Adipocyte (in vitro differentiated cells): ENCODE data around the gene GSTP1.

Experiments used
- DNase-seq: peaks from one replicate; pipeline ENCODE4 v3.0.0-alpha.2; 2015; ENCODE audit warnings: low read depth
- H3K27me3 ChIP-seq: replicated peaks from 2 replicates; pipeline ENCODE4 v1.7.0; 2013; ENCODE audit warnings: mild to moderate bottlenecking, low read length, moderate library complexity; ENCODE audit not compliant: control insufficient read depth, insufficient read depth
- H3K36me3 ChIP-seq: 2 replicates; pipeline ENCODE4 v1.7.0; 2013; ENCODE audit warnings: low read length, mild to moderate bottlenecking, moderate library complexity; ENCODE audit not compliant: control insufficient read depth, insufficient read depth, severe bottlenecking
- H3K4me1 ChIP-seq: 2 replicates; pipeline ENCODE4 v1.7.0; 2013; ENCODE audit warnings: mild to moderate bottlenecking, low read length, moderate library complexity; ENCODE audit not compliant: control insufficient read depth, insufficient read depth
- H3K4me3 ChIP-seq: 2 replicates; pipeline ENCODE4 v1.7.0; 2013; ENCODE audit warnings: mild to moderate bottlenecking, low read length, moderate library complexity
- H3K9ac ChIP-seq: 2 replicates; pipeline ENCODE4 v1.7.0; 2013; ENCODE audit warnings: mild to moderate bottlenecking, low read length, moderate library complexity
- H3K9me3 ChIP-seq: 2 replicates; pipeline ENCODE4 v1.7.0; 2013; ENCODE audit warnings: mild to moderate bottlenecking, low read length, moderate library complexity; ENCODE audit not compliant: control insufficient read depth

GSTP1 gene

GRCh38 chr11:67610302-67610868 is 26.8 kb downstream of the GSTP1 start:
- Histone ChIP-seq H3K9me3 (no peaks in the 10 kb centered on the region), H3K4me1 (peaks cover 23% of the 10 kb centered on the region), H3K9ac (no peak overlapping the region), H3K4me3 (no peak overlapping the region), H3K36me3 (peaks cover 44% of the 10 kb centered on the region), H3K27me3 (peaks cover 6% of the 10 kb centered on the region)
- DNase-seq: no peak

GRCh38 chr11:67611165-67611564 is 27.6 kb downstream of the GSTP1 start:
- H3K36me3 ChIP-seq: peaks cover 44% of the 10 kb centered on the region
- no peak overlapping the region for H3K4me3 ChIP-seq
- H3K9ac ChIP-seq: no peak overlapping the region
- no peak for DNase-seq
- no peaks in the 10 kb centered on the region for H3K9me3 ChIP-seq
- H3K4me1 ChIP-seq: peaks cover 21% of the 10 kb centered on the region
- H3K27me3 ChIP-seq: peaks cover 13% of the 10 kb centered on the region

GRCh38 chr11:67611704-67612587 is 28.3 kb downstream of the GSTP1 start:
- peaks cover 17% of the 10 kb centered on the region for H3K4me1 ChIP-seq
- no peak for DNase-seq
- no peaks in the 10 kb centered on the region for H3K9me3 ChIP-seq
- peaks cover 13% of the 10 kb centered on the region for H3K27me3 ChIP-seq
- no peak overlapping the region for H3K4me3 ChIP-seq
- H3K9ac ChIP-seq: no peak overlapping the region
- peaks cover 44% of the 10 kb centered on the region for H3K36me3 ChIP-seq

GRCh38 chr11:67612751-67613150 is 29.1 kb downstream of the GSTP1 start:
- Histone ChIP-seq H3K9me3 (no peaks in the 10 kb centered on the region), H3K9ac (no peak overlapping the region), H3K36me3 (peaks cover 44% of the 10 kb centered on the region), H3K4me3 (no peak overlapping the region), H3K4me1 (peaks cover 11% of the 10 kb centered on the region), H3K27me3 (peaks cover 13% of the 10 kb centered on the region)
- no peak for DNase-seq

- Histone ChIP-seq H3K9me3 (no peaks in the 10 kb centered on the region), H3K36me3 (peaks cover 44% of the 10 kb centered on the region), H3K4me3 (peak overlapping the region; percentile 61), H3K4me1 (peaks cover 5% of the 10 kb centered on the region), H3K27me3 (peaks cover 13% of the 10 kb centered on the region), H3K9ac (peak overlapping the region; percentile 46)
- DNase-seq: no peak
Measured at GRCh38 chr11:67613313-67613959, 29.8 kb downstream of the GSTP1 start.

GRCh38 chr11:67613960-67614715 is 30.5 kb downstream of the GSTP1 start:
- Histone ChIP-seq H3K9me3 (no peaks in the 10 kb centered on the region), H3K9ac (peak overlapping the region; percentile 46), H3K36me3 (peaks cover 39% of the 10 kb centered on the region), H3K27me3 (peaks cover 13% of the 10 kb centered on the region), H3K4me3 (peak overlapping the region; percentile 61), H3K4me1 (peaks cover 5% of the 10 kb centered on the region)
- DNase-seq: peak; percentile 72

GRCh38 chr11:67614730-67615714 is 31.4 kb downstream of the GSTP1 start:
- Histone ChIP-seq H3K4me3 (no peak overlapping the region), H3K36me3 (peaks cover 30% of the 10 kb centered on the region), H3K9me3 (no peaks in the 10 kb centered on the region), H3K9ac (peak overlapping the region; percentile 46), H3K4me1 (peaks cover 5% of the 10 kb centered on the region), H3K27me3 (peaks cover 13% of the 10 kb centered on the region)
- DNase-seq: no peak

GRCh38 chr11:67615728-67616430 is 32.3 kb downstream of the GSTP1 start:
- no peak overlapping the region for H3K4me3 ChIP-seq
- H3K9me3 ChIP-seq: no peaks in the 10 kb centered on the region
- H3K4me1 ChIP-seq: peaks cover 5% of the 10 kb centered on the region
- no peak for DNase-seq
- H3K36me3 ChIP-seq: peaks cover 21% of the 10 kb centered on the region
- H3K27me3 ChIP-seq: peaks cover 13% of the 10 kb centered on the region
- H3K9ac ChIP-seq: no peak overlapping the region

GRCh38 chr11:67616431-67617242 is 33.0 kb downstream of the GSTP1 start:
- no peak for DNase-seq
- no peaks in the 10 kb centered on the region for H3K9me3 ChIP-seq
- peaks cover 13% of the 10 kb centered on the region for H3K27me3 ChIP-seq
- H3K4me1 ChIP-seq: peaks cover 5% of the 10 kb centered on the region
- H3K4me3 ChIP-seq: no peak overlapping the region
- peaks cover 14% of the 10 kb centered on the region for H3K36me3 ChIP-seq
- no peak overlapping the region for H3K9ac ChIP-seq
